MCF 10A (cell line): Measurements from ENCODE around the gene TACC3. TPM values are rescaled to one million over a fixed set of nuclear protein-coding genes. Genes with fewer than 3 reads are reported as not detected.
"Not testable (repeated sequence)": the region's sequence is repeated elsewhere in the genome, so short reads cannot be mapped to it uniquely, and the experiment has no call there.

ENCODE experiments used
- BruUV-seq: library from RNA; stranded (reverse); fragments of 400-500 nt; replicated peaks from 2 replicates; lab custom pipeline; 2021; lab: Mats Ljungman, UMichigan
- CTCF ChIA-PET: fragments of 300-600 bp; sonication (Branson Sonifier 250); formaldehyde crosslinking; extraction: SDS; loops from one replicate; lab custom pipeline; 2021; ENCODE audit warnings: antibody characterized with exemption, inconsistent platforms; lab: Yijun Ruan, JAX
- POLR2A ChIA-PET: fragments of 300-600, 350-650 bp; sonication (Branson Sonifier 250); formaldehyde crosslinking; extraction: SDS; loops from one replicate; lab custom pipeline; 2020; ENCODE audit warnings: antibody characterized with exemption, inconsistent platforms; lab: Yijun Ruan, JAX
- DNase-seq: peaks from one replicate; pipeline ENCODE4 v3.0.0-alpha.2; 2018; ENCODE audit not compliant: unreplicated experiment
- H3K27ac Mint-ChIP-seq: one replicate; pipeline ENCODE4 v1.8.0; 2022; ENCODE audit warnings: mild to moderate bottlenecking, low read depth, mixed read lengths; ENCODE audit not compliant: unreplicated experiment
- H3K27me3 Mint-ChIP-seq: one replicate; pipeline ENCODE4 v1.8.0; 2022; ENCODE audit warnings: mixed read lengths; ENCODE audit not compliant: insufficient read depth, unreplicated experiment
- H3K36me3 Mint-ChIP-seq: one replicate; pipeline ENCODE4 v1.8.0; 2022; ENCODE audit warnings: mild to moderate bottlenecking, moderate library complexity, mixed read lengths; ENCODE audit not compliant: insufficient read depth, unreplicated experiment
- H3K4me1 Mint-ChIP-seq: one replicate; pipeline ENCODE4 v1.8.0; 2022; ENCODE audit warnings: mixed read lengths; ENCODE audit not compliant: insufficient read depth, unreplicated experiment
- H3K4me3 Mint-ChIP-seq: one replicate; pipeline ENCODE4 v1.8.0; 2022; ENCODE audit warnings: mild to moderate bottlenecking, moderate library complexity, mixed read lengths; ENCODE audit not compliant: unreplicated experiment
- H3K9me3 Mint-ChIP-seq: one replicate; pipeline ENCODE4 v1.8.0; 2022; ENCODE audit warnings: mixed read lengths; ENCODE audit not compliant: unreplicated experiment
- CTCF ChIP-seq: fragments of 200-600 bp; IDR thresholded peaks from one replicate; pipeline ENCODE4 v1.8.0; 2022; ENCODE audit warnings: antibody characterized with exemption, mild to moderate bottlenecking; ENCODE audit not compliant: unreplicated experiment
- intact Hi-C: fragments of 100-400 bp; cut with micrococcal nuclease; formaldehyde crosslinking; loops from 2 replicates; pipeline ENCODE4 v1.14.1; 2022
- total RNA-seq: library from RNA; stranded (reverse); gene quantifications from 2 replicates; pipeline ENCODE4 v1.2.3, GENCODE V29; 2022

The TACC3 gene
- total RNA-seq, 1 experiment from 2014 or later, result 69.8 TPM

GRCh38 chr4:1695913-1696312 is 25.4 kb upstream of the TACC3 start:
- H3K4me1 Mint-ChIP-seq, result no peaks in the 10 kb centered on the region
- ChIA-PET CTCF (interaction anchor here (0.5 to 6.8 kb wide), 3 partner anchors 10 to 402 kb away, joined by 3 to 101 read pairs (median 97); no protein-coding TSS in a partner anchor), POLR2A (interaction anchor here (1.0 to 1.9 kb wide), 3 partner anchors 9 to 16 kb away, joined by 3 to 5 read pairs (median 4); partner anchors contain the start of gene SLBP)
- H3K36me3 Mint-ChIP-seq, result peaks cover 99% of the 10 kb centered on the region
- H3K27ac Mint-ChIP-seq, result no peak overlapping the region
- BruUV-seq, result no TSS peak
- TF ChIP-seq CTCF, result no peak
- no peaks in the 10 kb centered on the region for H3K27me3 Mint-ChIP-seq
- intact Hi-C loops, result no loop called here
- H3K4me3 Mint-ChIP-seq, result no peak overlapping the region
- no peak for DNase-seq
- no peaks in the 10 kb centered on the region for H3K9me3 Mint-ChIP-seq

GRCh38 chr4:1701671-1702070 is 19.6 kb upstream of the TACC3 start:
- H3K27me3 Mint-ChIP-seq, BruUV-seq, intact Hi-C loops, H3K4me1 Mint-ChIP-seq, H3K9me3 Mint-ChIP-seq, DNase-seq, H3K27ac Mint-ChIP-seq, H3K4me3 Mint-ChIP-seq: not testable (repeated sequence)
- peaks cover 92% of the 10 kb centered on the region for H3K36me3 Mint-ChIP-seq
- CTCF ChIA-PET, result interaction anchor here (1.2 to 9.5 kb wide), 4 partner anchors 8 to 108 kb away, joined by 3 to 101 read pairs (median 4); no protein-coding TSS in a partner anchor
- POLR2A ChIA-PET, result interaction anchor here (1.6 kb wide), 1 partner anchor 10 kb away, joined by 9 read pairs; the partner anchor contains the start of gene SLBP

GRCh38 chr4:1703867-1704266 is 17.5 kb upstream of the TACC3 start:
- H3K27ac Mint-ChIP-seq, result no peak overlapping the region
- no peaks in the 10 kb centered on the region for H3K27me3 Mint-ChIP-seq
- no peak overlapping the region for H3K4me3 Mint-ChIP-seq
- no peaks in the 10 kb centered on the region for H3K9me3 Mint-ChIP-seq
- no peak for DNase-seq
- CTCF ChIA-PET, result interaction anchor here (0.9 to 9.5 kb wide), 3 partner anchors 11 to 23 kb away, joined by 3 to 101 read pairs (median 14); no protein-coding TSS in a partner anchor
- intact Hi-C loops, result no loop called here
- peaks cover 82% of the 10 kb centered on the region for H3K36me3 Mint-ChIP-seq
- no TSS peak for BruUV-seq
- TF ChIP-seq CTCF, result no peak
- POLR2A ChIA-PET, result interaction anchor here (0.7 to 1.6 kb wide), 4 partner anchors 11 to 852 kb away, joined by 3 to 5 read pairs (median 4); no protein-coding TSS in a partner anchor
- no peaks in the 10 kb centered on the region for H3K4me1 Mint-ChIP-seq

- CTCF ChIA-PET, result interaction anchor here (3.5 to 9.5 kb wide), 2 partner anchors 12 to 21 kb away, joined by 14 to 101 read pairs; no protein-coding TSS in a partner anchor
- no peak overlapping the region for H3K27ac Mint-ChIP-seq
- POLR2A ChIA-PET, result interaction anchor here (1.1 kb wide), 1 partner anchor 9 kb away, joined by 3 read pairs; no protein-coding TSS in a partner anchor
- no TSS peak for BruUV-seq
- no peaks in the 10 kb centered on the region for H3K27me3 Mint-ChIP-seq
- peaks cover 80% of the 10 kb centered on the region for H3K36me3 Mint-ChIP-seq
- no peak for TF ChIP-seq CTCF
- no peak for DNase-seq
- no peaks in the 10 kb centered on the region for H3K9me3 Mint-ChIP-seq
- H3K4me3 Mint-ChIP-seq, result no peak overlapping the region
- H3K4me1 Mint-ChIP-seq, result peaks cover 7% of the 10 kb centered on the region
- intact Hi-C loops, result no loop called here
Measured at GRCh38 chr4:1705732-1706131, 15.6 kb upstream of the TACC3 start.
